HG02938 (cell line): ENCODE results near the gene PARD3.

Experiments used
- ATAC-seq: cut with Tn5 transposase; IDR thresholded peaks from one replicate; pipeline ENCODE4 v1.9.1; 2021; ENCODE audit warnings: mild to moderate bottlenecking, moderate library complexity; ENCODE audit not compliant: unreplicated experiment

Gene PARD3

DNA sequence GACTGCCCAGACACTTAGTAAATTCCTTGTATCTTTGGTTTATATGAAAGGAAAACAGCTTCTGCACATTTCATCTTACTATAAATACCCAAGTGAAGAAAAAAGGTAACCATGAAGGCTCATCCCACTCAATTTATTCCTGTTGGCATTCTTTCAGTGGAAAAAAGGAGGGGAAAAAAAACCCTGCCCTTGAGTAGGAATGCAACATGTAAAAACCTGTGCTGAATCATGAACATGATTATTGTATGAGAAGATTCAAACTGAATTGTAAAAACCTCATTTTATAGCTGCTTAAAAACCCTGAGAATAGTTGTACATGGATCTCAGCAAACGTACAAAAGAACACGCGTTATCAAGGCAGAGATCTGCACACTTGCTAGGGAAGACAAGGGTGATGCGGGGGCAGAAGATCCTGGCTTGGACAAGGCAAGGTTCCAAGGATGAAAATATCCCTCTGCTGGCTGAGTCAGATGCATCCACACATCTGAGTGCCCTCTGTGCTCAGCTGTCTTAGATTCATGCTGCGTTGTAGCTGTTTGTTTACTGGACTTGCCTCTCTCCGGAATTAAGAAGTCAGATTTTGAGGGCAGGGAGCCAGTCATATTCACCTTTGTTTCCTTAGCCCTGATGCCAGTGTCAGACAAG, 658.2 kb downstream of the PARD3 start:
- no peak for ATAC-seq

DNA sequence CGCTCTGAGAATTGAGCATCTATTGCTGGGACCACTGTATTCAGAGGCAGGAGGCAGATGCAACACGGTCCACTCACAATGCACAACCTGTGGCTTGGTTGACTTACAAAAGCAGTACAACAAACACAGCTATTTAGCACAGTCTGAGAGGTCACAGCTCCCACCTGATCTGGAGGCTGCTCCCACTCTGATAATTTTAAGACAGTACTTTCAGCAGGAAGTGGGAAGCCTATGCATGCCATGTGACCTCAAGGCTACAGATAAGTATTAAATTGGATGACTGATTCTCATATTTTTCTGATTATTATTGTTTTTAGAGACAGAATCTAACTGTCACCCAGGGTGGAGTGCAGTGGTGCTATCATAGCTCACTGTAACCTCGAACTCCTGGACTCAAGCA, 659.3 kb downstream of the PARD3 start:
- no peak for ATAC-seq

DNA sequence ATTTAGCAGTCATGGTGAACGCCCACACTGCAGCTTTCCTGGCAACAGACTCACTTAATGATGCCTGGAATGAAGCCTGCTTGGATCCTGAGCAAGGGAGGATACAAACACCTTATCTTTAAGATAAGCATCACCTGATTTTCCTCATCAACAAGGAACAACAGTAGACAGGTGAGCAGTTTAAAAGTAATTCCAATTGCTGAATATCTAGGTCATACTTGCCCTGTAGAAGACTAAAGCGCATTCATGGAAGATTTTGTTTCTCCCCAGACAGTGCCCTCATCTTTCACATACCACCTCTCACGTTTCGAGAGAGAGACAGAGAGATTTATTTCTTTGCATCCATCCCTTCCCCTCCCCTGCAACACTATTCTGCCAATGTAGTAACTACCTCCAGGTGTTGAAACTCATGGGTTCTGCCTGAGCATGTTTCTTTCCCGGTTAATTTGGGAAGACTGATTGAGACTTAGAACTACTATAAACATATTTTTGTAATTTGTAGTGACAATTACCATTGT, 660.7 kb downstream of the PARD3 start:
- no peak for ATAC-seq

DNA sequence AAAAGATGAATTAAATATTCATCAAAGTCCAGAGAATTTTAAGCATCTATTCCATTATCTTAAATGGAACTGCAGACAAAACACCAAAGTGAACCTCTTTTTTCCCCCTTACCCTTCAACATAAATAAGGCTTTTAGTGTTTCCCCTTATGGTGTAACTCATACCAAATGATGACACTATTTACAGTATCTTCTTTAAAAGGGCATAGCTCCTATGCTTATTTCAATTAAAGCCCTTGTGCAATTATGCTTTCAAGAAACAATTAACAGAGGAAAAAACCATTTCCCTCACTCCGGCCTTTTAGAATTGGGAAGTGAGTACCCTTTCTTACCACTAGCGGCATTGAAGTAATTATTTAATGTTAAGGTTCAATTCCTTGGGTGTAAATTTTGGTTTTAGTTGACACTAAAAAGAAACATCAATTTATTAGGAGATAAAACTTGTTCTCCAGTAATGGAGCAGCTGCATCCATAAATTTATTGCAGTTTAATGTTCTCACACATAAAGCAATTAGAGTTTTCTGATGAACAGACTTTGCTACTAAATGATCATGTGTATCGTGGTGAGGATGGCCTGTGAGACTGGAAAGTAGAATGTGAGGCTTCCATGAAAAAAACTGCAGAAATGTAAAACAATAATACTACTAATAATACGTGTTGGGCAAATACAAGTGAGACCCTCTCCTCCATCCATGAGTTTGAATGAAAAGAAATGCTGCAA, 661.3 kb downstream of the PARD3 start:
- no peak for ATAC-seq

DNA sequence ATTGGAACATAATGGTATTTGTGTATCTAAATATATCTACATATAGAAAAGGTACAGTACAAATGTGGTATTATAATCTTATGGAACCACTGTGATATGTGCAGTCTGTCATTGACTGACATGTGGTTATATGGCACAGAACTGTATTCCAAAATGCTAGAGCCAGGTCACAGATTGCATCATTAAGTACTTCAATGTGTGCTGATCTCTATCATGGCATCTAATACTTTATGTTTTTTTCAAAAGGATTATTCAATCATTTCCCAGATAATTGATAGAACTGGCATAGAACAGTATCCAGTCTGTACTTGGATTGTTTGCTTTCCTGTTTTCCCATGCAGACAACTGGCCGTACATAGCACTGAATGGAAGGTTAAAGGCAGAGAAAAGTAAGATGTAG, 662.7 kb downstream of the PARD3 start:
- no peak for ATAC-seq

DNA sequence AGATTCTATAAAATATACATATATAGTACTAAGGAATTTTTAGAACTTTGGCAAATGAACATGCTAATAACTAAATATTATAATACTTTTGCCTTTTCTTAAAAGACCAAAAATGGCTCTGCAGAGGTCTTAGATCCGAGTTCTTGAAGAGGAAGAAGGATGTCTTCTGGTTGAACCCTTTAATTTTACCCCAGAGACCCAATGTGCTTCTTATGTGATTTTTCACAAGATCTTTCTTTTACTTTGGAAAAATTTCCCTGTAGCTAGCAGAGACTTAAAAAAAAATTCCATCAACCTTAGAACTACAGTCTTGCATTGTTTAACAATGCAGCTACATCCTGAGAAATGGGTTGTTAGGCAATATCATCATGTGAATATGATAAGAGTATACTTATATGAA, 663.2 kb downstream of the PARD3 start:
- no peak for ATAC-seq

DNA sequence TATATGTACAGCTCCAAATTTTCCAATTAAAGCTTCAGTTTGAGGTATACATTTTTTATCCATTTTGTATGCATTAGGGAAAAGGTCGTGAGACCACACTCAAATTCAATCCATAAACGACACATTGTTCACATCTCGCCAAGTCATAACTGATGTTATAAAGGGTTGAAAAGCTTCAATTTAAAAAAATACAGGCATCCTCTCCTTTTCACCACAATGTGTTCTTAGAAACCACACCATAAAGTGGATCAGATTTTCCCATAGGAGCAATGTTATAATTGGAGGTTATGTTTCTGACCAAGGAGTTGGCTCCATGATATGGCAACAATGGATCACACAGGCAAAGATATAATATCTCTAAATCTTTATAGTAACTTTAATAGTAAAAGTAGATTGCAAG, 663.6 kb downstream of the PARD3 start:
- no peak for ATAC-seq

DNA sequence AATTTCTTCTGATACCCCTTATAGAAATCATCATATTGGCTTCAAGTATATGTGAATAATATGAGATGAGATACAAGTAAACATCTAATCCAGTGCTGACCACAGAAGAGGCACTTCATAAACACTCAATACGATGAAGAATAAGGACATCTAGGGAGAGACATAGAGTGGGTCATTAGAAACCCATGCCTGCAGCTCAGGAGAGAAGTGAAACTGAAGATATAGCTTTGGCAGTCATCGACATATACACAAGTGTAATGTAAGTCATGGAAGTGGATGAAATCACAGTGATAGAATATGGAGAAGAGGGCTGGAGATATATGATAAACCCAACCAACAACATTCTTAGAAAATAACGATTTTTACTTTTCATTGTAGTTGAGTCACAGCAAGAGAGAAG, 665.0 kb downstream of the PARD3 start:
- no peak for ATAC-seq

DNA sequence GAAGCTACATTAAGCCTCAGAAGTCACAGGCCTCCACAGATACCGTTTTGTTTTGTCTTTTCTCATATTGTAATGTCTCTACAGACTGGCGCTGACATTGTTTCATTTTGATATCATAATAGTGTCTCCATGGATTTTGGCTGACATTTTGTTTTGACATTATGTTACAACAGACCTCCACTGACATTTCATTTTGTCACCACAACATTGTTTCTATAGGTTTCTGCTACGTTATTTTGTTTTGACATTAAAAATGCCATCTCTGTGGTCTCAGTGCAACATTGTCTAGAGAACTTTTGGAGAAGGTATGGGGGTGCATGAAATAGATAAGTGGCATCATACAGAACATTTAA, 666.8 kb downstream of the PARD3 start:
- no peak for ATAC-seq

DNA sequence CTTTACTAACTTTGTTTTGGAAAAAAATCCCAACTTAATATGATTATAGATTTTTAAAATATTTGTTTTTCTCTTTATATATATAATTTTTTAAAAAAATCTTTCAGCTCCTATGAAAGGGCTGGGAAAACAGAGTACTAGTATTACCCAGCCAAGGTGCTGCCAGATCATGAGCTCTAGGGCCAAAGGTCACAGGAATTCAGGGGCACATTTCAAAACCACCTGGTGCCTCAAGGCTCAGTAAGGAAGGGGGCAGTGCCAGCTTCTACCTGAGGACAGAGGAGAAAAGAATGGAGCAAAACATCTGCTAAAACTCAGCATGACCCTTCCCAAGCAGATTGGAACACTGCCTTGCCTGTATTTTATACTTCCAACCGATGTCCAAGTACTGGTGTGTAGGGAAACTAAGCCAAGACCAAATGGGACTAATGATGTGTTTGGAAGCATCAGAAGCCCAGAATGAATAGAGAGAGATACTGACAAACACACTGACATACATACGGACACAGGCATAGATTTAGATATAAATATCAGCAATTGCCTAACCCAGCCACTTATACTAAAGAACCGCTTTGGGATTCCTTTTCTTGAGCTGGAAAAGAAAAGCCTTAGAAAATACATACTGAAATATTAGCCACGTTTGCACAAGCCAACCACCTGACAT, 667.3 kb downstream of the PARD3 start:
- no peak for ATAC-seq

DNA sequence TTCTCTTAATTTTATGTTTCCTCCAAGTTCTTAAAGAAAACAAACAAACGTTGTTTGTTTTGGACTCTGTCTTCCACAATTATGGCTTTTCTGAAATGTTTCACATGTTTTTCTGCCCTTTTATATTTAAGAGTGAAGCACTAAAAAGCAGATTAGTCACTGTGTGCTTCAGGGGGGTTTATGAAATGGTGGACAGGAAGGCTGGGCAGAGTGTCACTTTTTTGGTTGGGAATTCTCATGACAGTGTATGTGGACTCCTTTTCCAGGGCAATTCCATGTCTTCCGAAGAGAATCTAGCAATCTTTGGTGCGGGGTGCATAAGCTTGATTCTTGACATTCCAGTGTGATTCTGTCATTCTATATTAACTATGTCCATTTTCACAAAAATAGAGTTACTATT, 669.4 kb downstream of the PARD3 start:
- no peak for ATAC-seq

DNA sequence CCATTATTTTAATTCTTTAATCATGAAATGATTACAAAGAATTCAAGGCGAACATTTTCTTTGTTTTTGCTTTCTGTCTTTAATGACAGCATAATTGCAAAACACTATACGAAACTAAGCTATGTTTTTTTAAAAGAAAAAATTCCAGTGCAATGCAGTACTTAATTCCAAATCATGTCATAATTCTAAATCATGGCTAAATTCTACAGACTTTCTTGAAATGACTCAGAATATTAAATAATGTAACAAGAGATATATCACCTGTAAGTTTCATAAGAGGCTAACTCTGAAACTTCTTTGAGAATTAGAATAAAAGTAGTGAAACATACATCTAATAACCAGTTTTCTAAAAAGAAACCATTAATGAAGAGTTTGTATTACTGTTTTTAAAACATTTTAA, 671.6 kb downstream of the PARD3 start:
- no peak for ATAC-seq

DNA sequence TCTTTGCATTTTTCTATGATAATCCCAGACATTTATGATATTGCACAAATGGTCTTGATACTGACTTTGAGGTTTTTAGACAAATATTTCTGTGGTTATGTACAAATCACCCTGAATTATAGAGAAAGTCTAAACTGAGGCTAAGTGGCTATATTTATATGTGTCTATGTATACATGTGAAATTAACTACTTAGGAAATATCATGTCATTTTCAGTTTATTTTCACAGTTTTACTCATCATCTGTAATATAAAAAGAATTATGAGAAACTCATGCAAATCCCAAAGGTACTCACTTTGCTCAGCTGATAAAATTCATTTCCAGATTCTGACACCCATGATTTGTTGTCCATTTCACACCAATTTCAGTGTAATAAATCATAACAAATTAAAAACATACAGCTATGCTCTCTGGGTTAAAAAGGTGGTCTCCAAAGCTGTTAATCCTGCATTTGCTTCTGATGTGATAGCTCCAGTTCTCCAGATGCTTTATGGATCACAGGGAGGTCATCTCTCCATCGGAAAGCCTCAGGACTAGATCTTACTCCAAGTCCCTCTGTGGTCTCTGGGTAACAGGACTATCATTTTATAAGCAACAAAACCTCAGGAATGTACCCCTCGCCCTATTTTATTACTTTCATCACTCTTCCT, 673.9 kb downstream of the PARD3 start:
- ATAC-seq = no peak

DNA sequence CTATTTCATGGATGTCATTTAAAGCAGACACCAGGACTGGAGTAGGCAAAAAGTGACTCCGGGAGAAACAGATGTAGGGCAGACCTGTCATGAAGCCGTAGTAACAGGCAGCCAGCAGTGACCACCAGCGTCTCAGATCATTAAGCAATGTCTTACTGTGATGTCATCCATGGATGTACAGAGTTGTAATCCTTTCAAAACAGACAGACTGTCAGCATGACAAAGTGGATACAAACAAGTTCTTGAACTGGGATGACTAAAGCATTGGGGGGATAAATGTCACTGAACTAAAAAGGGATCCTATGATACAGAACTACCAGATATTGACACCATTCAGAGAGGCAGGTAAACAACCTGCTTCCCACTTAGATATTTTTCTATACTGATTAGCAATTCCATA, 675.5 kb downstream of the PARD3 start:
- no peak for ATAC-seq

DNA sequence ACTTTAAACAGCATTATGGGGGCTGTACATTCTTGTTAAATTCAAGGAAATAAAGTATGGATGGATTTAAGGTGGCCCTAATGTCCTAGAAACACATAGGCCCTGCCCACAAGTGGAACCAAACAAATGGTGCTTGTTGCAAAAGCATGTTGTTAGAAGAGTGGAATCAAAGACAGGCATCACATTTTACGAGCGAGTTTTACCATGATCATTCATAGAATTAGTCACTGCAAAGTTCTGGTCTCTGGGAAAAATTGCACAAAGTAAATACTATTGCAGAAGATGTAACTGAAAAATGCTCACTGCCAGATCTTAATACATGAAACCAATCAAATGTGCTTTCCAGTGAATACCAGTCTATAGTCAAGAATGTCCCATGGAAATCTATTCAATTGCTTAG, 677.1 kb downstream of the PARD3 start:
- ATAC-seq = no peak

DNA sequence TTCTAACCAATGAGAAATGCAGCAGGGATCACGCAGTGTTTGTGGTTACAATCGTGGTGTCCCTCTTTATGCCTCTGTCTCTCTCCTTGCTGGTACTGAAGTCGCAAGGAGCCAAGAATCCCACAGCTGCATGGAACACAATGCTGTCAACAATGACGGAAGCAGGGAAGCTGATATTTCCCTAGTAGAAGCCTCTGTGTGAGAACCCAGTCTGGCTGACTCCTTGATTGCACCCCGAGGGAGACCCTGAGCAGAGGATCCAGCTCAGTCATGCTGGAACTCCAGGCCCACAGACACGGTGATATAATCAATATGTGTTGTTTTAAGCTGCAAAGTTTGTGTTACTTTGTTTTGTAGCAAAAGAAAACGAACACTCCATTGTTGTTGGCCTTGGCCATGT, 677.9 kb downstream of the PARD3 start:
- no peak for ATAC-seq

DNA sequence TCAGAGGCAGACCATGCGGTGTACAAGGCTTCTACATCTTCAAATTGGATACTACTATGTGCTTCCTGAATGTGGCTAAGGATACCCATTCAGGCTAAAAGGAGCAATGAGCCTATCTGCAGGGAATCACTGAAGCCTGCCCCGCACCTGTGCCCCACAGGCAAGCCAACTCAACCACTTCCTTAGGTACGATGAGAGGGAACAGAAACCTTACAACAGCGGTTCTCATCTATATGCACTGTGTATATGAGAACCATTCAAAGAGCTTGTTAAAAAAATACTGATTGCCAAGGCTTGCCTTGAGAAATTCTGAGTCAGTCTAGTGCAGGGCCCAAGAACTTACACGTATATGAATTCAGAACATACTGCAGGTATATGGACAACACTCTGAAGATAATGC, 679.6 kb downstream of the PARD3 start:
- ATAC-seq = no peak

DNA sequence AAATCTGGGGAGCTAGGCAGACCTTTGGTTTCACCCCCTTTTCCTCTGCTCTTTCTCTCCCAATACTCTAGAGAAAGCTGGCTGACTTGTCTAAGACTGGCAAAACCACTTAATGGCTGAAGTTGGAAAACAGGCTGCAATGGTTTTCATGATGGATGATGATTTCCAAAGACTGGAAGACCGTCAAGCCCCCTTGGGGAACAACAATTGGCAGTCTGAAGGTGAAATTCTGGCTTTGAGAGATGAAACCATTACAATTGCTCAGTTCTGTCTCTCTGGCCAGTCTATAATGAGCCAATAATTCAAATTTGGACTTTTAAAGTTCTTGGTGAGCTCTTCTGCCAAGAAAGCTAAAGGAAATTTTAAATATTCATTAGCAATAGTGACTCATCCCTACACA, 680.5 kb downstream of the PARD3 start:
- no peak for ATAC-seq

DNA sequence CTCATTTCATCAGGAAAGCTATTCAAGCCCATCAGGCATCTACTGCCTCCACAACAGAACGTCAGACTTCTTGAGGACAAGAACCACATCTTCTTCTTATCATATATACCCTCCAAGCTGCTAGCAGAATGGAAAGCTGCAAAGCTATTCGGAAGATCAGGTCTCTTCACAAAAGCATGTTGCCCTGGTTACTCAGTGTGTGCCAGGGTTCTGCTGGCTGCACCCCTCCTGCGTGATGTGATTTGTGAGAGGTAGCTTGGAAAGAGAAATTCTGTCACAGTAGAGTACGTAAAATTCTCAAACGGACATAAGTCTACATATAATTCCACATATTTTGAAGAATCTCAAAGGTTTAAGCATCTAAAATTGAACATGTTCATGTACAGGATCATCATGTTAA, 681.7 kb downstream of the PARD3 start:
- ATAC-seq = no peak

DNA sequence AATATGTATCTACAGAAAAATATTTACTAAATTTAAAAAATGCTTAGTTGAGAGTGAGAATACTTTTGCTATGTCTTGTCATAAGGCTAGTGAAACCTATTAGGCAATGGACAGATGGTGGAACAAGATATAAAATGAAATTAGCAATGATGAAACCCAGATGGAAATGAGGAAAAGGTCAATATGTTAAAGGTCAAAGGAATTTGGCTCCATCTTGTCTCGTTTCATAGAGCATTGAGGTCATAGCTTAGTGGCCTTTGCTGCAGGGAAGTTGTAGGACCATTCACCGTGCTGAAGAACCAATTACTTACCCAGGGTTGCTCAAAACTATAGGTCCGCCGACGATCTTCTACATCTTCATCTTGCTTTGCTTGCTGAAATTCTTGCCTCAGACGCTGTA, 683.9 kb downstream of the PARD3 start:
- no peak for ATAC-seq

DNA sequence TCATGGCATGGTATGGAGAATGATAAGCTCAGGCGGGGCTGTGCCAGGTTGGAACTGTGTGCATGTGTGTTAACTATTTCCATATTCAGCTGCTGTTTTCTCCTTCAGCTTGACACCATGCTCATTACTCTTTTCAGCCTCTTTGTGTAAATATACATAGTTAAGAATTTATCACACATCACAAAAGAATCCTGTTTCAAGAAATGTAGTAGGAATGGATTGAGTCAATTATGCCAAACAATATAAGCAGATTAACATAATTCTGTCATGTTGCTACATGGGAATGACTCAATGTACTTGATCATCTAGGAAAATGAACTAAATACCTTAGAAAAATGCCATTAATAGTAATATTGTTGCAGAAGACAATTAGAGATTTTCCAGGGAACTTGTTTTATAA, 687.4 kb downstream of the PARD3 start:
- ATAC-seq = no peak
